ENCODE data around the gene EIF4B. TPM values are rescaled to one million over a fixed set of nuclear protein-coding genes. Genes with fewer than 3 reads are reported as not detected.

Gene EIF4B
- total and polyA plus RNA-seq, 2 of the 13 experiments (the other 11 are each of a cell fraction or from before 2014, with no cell fraction given): 416 to 548 TPM

DNA sequence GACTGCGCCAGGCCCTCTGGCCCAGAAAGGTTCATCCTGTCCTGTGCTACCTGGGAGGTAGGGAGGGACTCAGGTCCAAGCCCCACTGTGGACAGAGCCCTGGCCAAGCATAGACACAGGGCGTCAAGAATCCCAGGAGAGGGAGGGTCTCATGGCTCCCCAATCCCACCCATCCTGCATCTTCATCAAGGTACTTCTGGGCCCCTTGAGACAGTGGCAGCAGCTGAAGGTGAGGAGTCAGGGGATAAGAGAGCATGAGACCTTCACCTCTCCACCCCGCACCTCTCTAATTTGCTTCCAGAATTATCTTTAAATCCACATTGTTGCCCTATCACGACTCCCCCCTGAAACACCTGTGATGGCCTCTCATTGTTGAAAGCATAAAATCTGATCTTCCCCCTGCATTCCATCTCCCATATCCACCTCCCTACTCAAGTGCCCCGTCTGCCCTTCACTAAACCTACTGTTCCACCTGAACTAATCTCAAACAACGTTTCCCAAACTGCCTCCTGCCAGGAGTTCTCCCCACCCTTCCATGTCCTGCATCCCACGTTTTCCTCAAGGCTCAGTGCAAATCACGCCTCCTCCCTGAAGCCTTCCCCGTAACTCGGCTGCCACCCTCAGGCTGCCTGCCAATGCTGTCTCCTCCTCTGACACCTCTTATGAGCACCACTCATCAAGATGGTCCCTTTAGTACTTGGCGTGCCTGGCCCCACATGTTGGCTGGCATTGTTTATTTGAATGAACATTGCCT is 30.3 kb upstream of the EIF4B start (continued):
- TF ChIP-seq ZFP41 (CRISPR knock-in tag; IDR thresholded peaks at IDR 0.05; ENCODE audit: borderline replicate concordance) (no peak), ZNF367 (CRISPR knock-in tag; IDR thresholded peaks at IDR 0.05; ENCODE audit: borderline replicate concordance) (no peak), BCL6 (CRISPR knock-in tag; IDR thresholded peaks at IDR 0.05) (no peak), JUNB (CRISPR knock-in tag; IDR thresholded peaks at IDR 0.05; ENCODE audit: borderline replicate concordance) (peak; percentile 49; the same call in 1 of the 2 replicates), ZNF331 (CRISPR knock-in tag; IDR thresholded peaks at IDR 0.05) (peak; percentile 45; the same call in 1 of the 2 replicates), ZNF816 (CRISPR knock-in tag; IDR thresholded peaks at IDR 0.05; ENCODE audit: borderline replicate concordance) (no peak), HCFC1 (IDR thresholded peaks at IDR 0.05; ENCODE audit: low read depth, low read length) (no peak), ZNF776 (CRISPR knock-in tag; IDR thresholded peaks at IDR 0.05) (0 out of 2 replicates have a peak, but pooled peaks have one; percentile 12), FLYWCH1 (CRISPR knock-in tag; IDR thresholded peaks at IDR 0.05) (no peak), ZNF660 (CRISPR knock-in tag; IDR thresholded peaks at IDR 0.05; ENCODE audit: borderline replicate concordance, low read depth) (no peak), MEIS1 (CRISPR knock-in tag; IDR thresholded peaks at IDR 0.05; ENCODE audit: borderline replicate concordance) (no peak), ZNF670 (CRISPR knock-in tag; IDR thresholded peaks at IDR 0.05; ENCODE audit: borderline replicate concordance) (no peak), MTA1 (CRISPR knock-in tag; IDR thresholded peaks at IDR 0.05; ENCODE audit: borderline replicate concordance) (no peak), ARNT2 (CRISPR knock-in tag; IDR thresholded peaks at IDR 0.05; ENCODE audit: low read depth) (no peak), ATAD3A (CRISPR knock-in tag; IDR thresholded peaks at IDR 0.05) (no peak), ZBTB3 (CRISPR knock-in tag; IDR thresholded peaks at IDR 0.05; ENCODE audit: borderline replicate concordance, low read depth) (no peak)
- TF ChIP-seq, protein P1, sequence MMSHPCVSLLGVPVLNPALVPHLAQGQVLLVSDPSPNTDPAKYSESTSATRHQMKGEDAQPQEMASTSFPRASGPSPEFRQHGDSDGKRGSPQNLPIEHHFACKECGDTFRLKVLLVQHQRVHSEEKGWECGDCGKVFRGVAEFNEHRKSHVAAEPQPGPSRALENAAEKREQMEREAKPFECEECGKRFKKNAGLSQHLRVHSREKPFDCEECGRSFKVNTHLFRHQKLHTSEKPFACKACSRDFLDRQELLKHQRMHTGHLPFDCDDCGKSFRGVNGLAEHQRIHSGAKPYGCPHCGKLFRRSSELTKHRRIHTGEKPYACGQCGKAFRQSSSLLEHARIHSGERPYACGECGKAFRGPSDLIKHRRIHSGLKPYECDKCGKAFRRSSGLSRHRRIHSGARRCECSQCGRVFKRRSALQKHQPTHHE (CRISPR knock-in tag; IDR thresholded peaks at IDR 0.05; ENCODE audit: borderline replicate concordance): no peak
- TF ChIP-seq, protein P2, sequence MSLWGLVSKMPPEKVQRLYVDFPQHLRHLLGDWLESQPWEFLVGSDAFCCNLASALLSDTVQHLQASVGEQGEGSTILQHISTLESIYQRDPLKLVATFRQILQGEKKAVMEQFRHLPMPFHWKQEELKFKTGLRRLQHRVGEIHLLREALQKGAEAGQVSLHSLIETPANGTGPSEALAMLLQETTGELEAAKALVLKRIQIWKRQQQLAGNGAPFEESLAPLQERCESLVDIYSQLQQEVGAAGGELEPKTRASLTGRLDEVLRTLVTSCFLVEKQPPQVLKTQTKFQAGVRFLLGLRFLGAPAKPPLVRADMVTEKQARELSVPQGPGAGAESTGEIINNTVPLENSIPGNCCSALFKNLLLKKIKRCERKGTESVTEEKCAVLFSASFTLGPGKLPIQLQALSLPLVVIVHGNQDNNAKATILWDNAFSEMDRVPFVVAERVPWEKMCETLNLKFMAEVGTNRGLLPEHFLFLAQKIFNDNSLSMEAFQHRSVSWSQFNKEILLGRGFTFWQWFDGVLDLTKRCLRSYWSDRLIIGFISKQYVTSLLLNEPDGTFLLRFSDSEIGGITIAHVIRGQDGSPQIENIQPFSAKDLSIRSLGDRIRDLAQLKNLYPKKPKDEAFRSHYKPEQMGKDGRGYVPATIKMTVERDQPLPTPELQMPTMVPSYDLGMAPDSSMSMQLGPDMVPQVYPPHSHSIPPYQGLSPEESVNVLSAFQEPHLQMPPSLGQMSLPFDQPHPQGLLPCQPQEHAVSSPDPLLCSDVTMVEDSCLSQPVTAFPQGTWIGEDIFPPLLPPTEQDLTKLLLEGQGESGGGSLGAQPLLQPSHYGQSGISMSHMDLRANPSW (CRISPR knock-in tag; IDR thresholded peaks at IDR 0.05; ENCODE audit: borderline replicate concordance): no peak
- TF ChIP-seq, protein P3, sequence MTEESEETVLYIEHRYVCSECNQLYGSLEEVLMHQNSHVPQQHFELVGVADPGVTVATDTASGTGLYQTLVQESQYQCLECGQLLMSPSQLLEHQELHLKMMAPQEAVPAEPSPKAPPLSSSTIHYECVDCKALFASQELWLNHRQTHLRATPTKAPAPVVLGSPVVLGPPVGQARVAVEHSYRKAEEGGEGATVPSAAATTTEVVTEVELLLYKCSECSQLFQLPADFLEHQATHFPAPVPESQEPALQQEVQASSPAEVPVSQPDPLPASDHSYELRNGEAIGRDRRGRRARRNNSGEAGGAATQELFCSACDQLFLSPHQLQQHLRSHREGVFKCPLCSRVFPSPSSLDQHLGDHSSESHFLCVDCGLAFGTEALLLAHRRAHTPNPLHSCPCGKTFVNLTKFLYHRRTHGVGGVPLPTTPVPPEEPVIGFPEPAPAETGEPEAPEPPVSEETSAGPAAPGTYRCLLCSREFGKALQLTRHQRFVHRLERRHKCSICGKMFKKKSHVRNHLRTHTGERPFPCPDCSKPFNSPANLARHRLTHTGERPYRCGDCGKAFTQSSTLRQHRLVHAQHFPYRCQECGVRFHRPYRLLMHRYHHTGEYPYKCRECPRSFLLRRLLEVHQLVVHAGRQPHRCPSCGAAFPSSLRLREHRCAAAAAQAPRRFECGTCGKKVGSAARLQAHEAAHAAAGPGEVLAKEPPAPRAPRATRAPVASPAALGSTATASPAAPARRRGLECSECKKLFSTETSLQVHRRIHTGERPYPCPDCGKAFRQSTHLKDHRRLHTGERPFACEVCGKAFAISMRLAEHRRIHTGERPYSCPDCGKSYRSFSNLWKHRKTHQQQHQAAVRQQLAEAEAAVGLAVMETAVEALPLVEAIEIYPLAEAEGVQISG (CRISPR knock-in tag; IDR thresholded peaks at IDR 0.05): peak; percentile 42; the same call in 1 of the 2 replicates
- TF ChIP-seq, protein P4, sequence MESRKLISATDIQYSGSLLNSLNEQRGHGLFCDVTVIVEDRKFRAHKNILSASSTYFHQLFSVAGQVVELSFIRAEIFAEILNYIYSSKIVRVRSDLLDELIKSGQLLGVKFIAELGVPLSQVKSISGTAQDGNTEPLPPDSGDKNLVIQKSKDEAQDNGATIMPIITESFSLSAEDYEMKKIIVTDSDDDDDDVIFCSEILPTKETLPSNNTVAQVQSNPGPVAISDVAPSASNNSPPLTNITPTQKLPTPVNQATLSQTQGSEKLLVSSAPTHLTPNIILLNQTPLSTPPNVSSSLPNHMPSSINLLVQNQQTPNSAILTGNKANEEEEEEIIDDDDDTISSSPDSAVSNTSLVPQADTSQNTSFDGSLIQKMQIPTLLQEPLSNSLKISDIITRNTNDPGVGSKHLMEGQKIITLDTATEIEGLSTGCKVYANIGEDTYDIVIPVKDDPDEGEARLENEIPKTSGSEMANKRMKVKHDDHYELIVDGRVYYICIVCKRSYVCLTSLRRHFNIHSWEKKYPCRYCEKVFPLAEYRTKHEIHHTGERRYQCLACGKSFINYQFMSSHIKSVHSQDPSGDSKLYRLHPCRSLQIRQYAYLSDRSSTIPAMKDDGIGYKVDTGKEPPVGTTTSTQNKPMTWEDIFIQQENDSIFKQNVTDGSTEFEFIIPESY (CRISPR knock-in tag; IDR thresholded peaks at IDR 0.05): peak; percentile 57; the same call in 1 of the 2 replicates
